Neuronal stem cell (in vitro differentiated cells): Measurements from ENCODE around the gene TSNAXIP1.
"Not testable (repeated sequence)": the region's sequence is repeated elsewhere in the genome, so short reads cannot be mapped to it uniquely, and the experiment has no call there.

Experiments
- DNase-seq: peaks from one replicate; pipeline ENCODE4 v3.0.0-alpha.2; 2013; ENCODE audit warnings: low spot score
- H2AFZ ChIP-seq: one replicate; pipeline ENCODE4 v1.6.1; 2013; ENCODE audit warnings: mild to moderate bottlenecking, low read length, inconsistent platforms
- H2AK5ac ChIP-seq: 2 replicates; pipeline ENCODE4 v1.6.1; 2013; ENCODE audit warnings: low read depth, mild to moderate bottlenecking, inconsistent platforms, low read length, moderate library complexity, mixed read lengths
- H2BK120ac ChIP-seq: 2 replicates; pipeline ENCODE4 v1.6.1; 2013; ENCODE audit warnings: low read depth, mild to moderate bottlenecking, inconsistent platforms, low read length, moderate library complexity, mixed read lengths
- H2BK12ac ChIP-seq: one replicate; pipeline ENCODE4 v1.6.1; 2013; ENCODE audit warnings: low read length, inconsistent platforms
- H2BK15ac ChIP-seq: 2 replicates; pipeline ENCODE4 v1.6.1; 2013; ENCODE audit warnings: mild to moderate bottlenecking, low read length, inconsistent platforms, mixed read lengths
- H2BK5ac ChIP-seq: one replicate; pipeline ENCODE4 v1.6.1; 2013; ENCODE audit warnings: inconsistent platforms, mild to moderate bottlenecking, low read length, moderate library complexity
- H3K14ac ChIP-seq: one replicate; pipeline ENCODE4 v1.6.1; 2013; ENCODE audit warnings: low read length, inconsistent platforms
- H3K18ac ChIP-seq: 2 replicates; pipeline ENCODE4 v1.6.1; 2013; ENCODE audit warnings: low read length, inconsistent platforms
- H3K23ac ChIP-seq: 2 replicates; pipeline ENCODE4 v1.6.1; 2013; ENCODE audit warnings: low read depth, mild to moderate bottlenecking, mixed read lengths, low read length, inconsistent platforms; ENCODE audit not compliant: poor library complexity
- H3K27ac ChIP-seq: replicated peaks from 3 replicates; pipeline ENCODE4 v1.5.1; 2013; ENCODE audit warnings: low read length, inconsistent platforms
- H3K27me3 ChIP-seq, 3 experiments: 2 replicates each; pipeline ENCODE4 v1.6.1; 2013; ENCODE audit warnings: low read length in 3 of 3, mild to moderate bottlenecking in 2 of 3, inconsistent platforms in 1 of 3, low read depth in 1 of 3, mixed read lengths in 1 of 3, moderate library complexity in 1 of 3; ENCODE audit not compliant: control insufficient read depth in 3 of 3, insufficient read depth in 3 of 3
- H3K36me3 ChIP-seq, 2 donors: replicated peaks in 1 of 2; 2 replicates each; pipeline ENCODE4 v1.6.1; 2013; ENCODE audit warnings: low read length in 2 of 2; ENCODE audit not compliant: control insufficient read depth in 2 of 2, insufficient read depth in 2 of 2
- H3K4ac ChIP-seq: 2 replicates; pipeline ENCODE4 v1.6.1; 2013; ENCODE audit warnings: inconsistent platforms, mild to moderate bottlenecking, low read length, moderate library complexity
- H3K4me1 ChIP-seq, 2 donors: 1 replicate in 1 of 2; 2 replicates in 1 of 2; pipeline ENCODE4 v1.6.1; 2013; ENCODE audit warnings: low read length in 2 of 2, low read depth in 1 of 2; ENCODE audit not compliant: control insufficient read depth in 2 of 2, insufficient read depth in 1 of 2
- H3K4me2 ChIP-seq: one replicate; pipeline ENCODE4 v1.6.1; 2013; ENCODE audit warnings: mild to moderate bottlenecking, low read length, inconsistent platforms; ENCODE audit not compliant: insufficient read depth, poor library complexity, severe bottlenecking
- H3K4me3 ChIP-seq, 2 donors: 2 replicates each; pipeline ENCODE4 v1.5.1; 2013; ENCODE audit warnings: low read length in 2 of 2, mild to moderate bottlenecking in 2 of 2, inconsistent platforms in 1 of 2, moderate library complexity in 1 of 2
- H3K79me1 ChIP-seq: one replicate; pipeline ENCODE4 v1.6.1; 2013; ENCODE audit warnings: low read depth, mild to moderate bottlenecking, inconsistent platforms, low read length, moderate library complexity
- H3K9ac ChIP-seq: one replicate; pipeline ENCODE4 v1.6.1; 2013; ENCODE audit warnings: mild to moderate bottlenecking, low read depth, low read length, inconsistent platforms; ENCODE audit not compliant: poor library complexity
- H3K9me3 ChIP-seq, 2 donors: replicated peaks in 1 of 2; 2 replicates each; pipeline versions ENCODE3 to v1.6.1; 2013; ENCODE audit warnings: low read length in 2 of 2, mild to moderate bottlenecking in 2 of 2, inconsistent platforms in 1 of 2, low read depth in 1 of 2, mixed read lengths in 1 of 2, moderate library complexity in 1 of 2; ENCODE audit not compliant: control insufficient read depth in 2 of 2, insufficient read depth in 1 of 2
- H4K8ac ChIP-seq: one replicate; pipeline ENCODE4 v1.6.1; 2013; ENCODE audit warnings: low read depth, mild to moderate bottlenecking, inconsistent platforms, low read length, moderate library complexity
- H4K91ac ChIP-seq: one replicate; pipeline ENCODE4 v1.6.1; 2013; ENCODE audit warnings: low read length, low read depth, mild to moderate bottlenecking, inconsistent platforms; ENCODE audit not compliant: poor library complexity
- WGBS, 2 donors: extraction: QIAGEN DNeasy Blood & Tissue Kit; methylation state at CpG; one replicate each; pipeline ENCODE4 v1.1.7; 2013; ENCODE audit warnings: missing lambda C conversion rate in 2 of 2, mixed read lengths in 1 of 2; ENCODE audit not compliant: insufficient read length in 2 of 2, insufficient replicate concordance in 1 of 2; ENCODE audit errors: extremely low coverage in 2 of 2; 5-methylcytosine and 5-hydroxymethylcytosine counted together

Gene TSNAXIP1

DNA sequence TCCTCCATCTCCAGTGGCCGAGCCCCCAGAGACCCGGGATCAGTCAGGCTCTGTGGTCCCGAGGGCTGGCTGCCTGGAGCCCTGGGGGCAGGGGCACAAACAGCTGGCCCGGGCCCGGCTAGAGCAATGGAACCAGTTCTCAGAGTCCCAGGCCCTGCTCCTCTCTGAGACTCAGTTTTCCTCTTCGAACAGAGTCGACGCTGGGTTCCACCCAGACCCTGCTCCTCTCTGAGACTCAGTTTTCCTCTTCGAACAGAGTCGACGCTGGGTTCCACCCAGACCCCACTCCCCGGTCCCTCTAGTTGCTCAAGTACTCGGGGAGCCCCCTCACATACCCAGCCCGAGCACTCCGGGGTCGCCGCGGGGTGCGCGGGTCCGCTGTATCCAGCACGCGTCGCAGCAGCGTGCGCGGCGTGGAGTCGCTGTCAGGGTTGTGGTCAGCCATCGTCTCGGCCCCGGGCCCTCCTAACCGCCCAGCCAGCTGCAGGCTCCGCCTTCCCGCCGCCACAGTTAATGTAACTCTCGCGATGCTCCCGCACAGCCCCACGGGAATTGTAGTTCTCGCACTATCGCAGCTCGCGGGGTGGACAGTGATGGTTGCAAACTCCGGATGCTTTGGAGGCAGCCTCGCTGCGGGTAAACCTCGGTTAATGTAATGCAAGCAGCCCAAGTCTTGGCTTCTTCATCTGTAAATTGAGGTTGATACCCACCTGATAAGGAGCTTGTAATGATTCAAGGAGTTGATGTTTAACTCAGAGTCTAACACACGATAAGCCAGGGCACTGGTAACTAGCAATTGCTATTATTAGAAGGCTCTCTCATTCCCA lies 26.9 kb downstream of the TSNAXIP1 start:
- no peaks in the 10 kb centered on the region for H3K27me3 ChIP-seq
- H3K27ac ChIP-seq = no peak overlapping the region
- peak overlapping the region; percentile 54 for H3K18ac ChIP-seq
- H3K4me1 ChIP-seq = peaks cover 6 to 8% of the 10 kb centered on the region in 2 donors
- peak overlapping the region; percentile 82 for H2AFZ ChIP-seq
- H3K4me3 ChIP-seq = peak overlapping the region; percentile 88 to 93
- H4K8ac ChIP-seq = no peak overlapping the region
- no peaks in the 10 kb centered on the region for H3K9me3 ChIP-seq
- peak; percentile 90 for DNase-seq
- H3K4me2 ChIP-seq = peak overlapping the region; percentile 94
- no peak overlapping the region for H2AK5ac ChIP-seq
- no peak overlapping the region for H3K14ac ChIP-seq
- H4K91ac ChIP-seq = no peak overlapping the region
- H2BK120ac ChIP-seq = no peak overlapping the region
- H3K36me3 ChIP-seq = peaks cover 29 to 39% of the 10 kb centered on the region in 2 donors
- no peak overlapping the region for H2BK12ac ChIP-seq
- H3K23ac ChIP-seq = peak overlapping the region; percentile 59
- no peak overlapping the region for H2BK15ac ChIP-seq
- no peak overlapping the region for H3K4ac ChIP-seq
- peaks cover 3% of the 10 kb centered on the region for H3K79me1 ChIP-seq
- H3K9ac ChIP-seq = peak overlapping the region; percentile 81
- no peak overlapping the region for H2BK5ac ChIP-seq
- WGBS, 2 donors = no CpG with 5 or more reads among the region's 49 CpGs

DNA sequence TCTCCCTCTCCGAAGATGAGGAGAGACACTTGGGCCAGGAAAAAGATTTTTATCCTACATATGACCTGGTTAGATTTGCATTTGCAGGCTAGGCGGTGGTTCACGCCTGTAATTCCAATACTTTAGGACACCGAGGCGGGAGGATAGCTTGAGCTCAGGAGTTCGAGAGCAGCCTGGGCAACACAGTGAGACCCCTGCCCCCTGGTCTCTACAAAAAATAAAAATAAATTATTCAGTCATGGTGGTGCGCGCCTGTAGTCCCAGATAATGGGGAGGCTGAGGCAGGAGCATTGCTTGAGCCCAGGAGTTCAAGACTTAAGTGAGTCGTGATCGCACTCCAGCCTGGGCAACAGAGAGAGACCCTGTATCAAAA lies 27.5 kb downstream of the TSNAXIP1 start:
- Histone ChIP-seq H4K91ac (no peak overlapping the region), H3K23ac (no peak overlapping the region), H3K9me3 (no peaks in the 10 kb centered on the region), H2AK5ac (no peak overlapping the region), H2BK12ac (no peak overlapping the region), H2BK5ac (no peak overlapping the region), H3K4me1 (peaks cover 6 to 8% of the 10 kb centered on the region in 2 donors), H2BK15ac (no peak overlapping the region), H3K79me1 (peaks cover 3% of the 10 kb centered on the region), H3K4me3 (peak overlapping the region in 1 of 2 donors; percentile 93), H3K4me2 (no peak overlapping the region), H3K36me3 (peaks cover 27 to 33% of the 10 kb centered on the region in 2 donors), H3K4ac (no peak overlapping the region), H4K8ac (no peak overlapping the region), H2AFZ (peak overlapping the region; percentile 82), H3K27ac (no peak overlapping the region), H2BK120ac (no peak overlapping the region), H3K18ac (no peak overlapping the region), H3K9ac (no peak overlapping the region), H3K14ac (no peak overlapping the region), H3K27me3 (no peaks in the 10 kb centered on the region)
- WGBS, 2 donors = no CpG with 5 or more reads among the region's 10 CpGs
- DNase-seq = no peak

DNA sequence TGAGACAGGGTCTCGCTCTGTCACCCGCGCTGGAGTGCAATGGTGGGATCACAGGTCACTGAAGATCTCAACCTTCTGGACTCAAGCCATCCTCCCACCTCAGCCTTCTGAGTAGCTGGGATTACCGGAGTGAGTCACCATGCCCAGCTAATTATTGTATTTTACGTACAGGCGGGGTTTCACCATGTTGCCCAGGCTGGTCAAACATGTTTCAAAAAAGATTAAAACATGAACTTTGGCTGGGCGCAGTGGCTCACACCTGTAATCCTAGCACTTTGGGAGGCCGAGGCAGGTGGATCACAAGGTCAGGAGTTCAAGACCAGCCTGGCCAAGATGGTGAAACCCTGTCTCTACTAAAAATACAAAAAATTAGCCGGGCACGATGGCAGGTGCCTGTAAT lies 30.5 kb downstream of the TSNAXIP1 start:
- not testable (repeated sequence) for H2AFZ ChIP-seq, H2BK120ac ChIP-seq, H4K91ac ChIP-seq, H3K27ac ChIP-seq, H3K18ac ChIP-seq, H3K14ac ChIP-seq, H2BK15ac ChIP-seq, H3K27me3 ChIP-seq, H2BK12ac ChIP-seq, H3K4ac ChIP-seq, H3K36me3 ChIP-seq, H3K4me2 ChIP-seq, DNase-seq, H3K4me1 ChIP-seq, H2AK5ac ChIP-seq, H2BK5ac ChIP-seq, H3K4me3 ChIP-seq, H3K9me3 ChIP-seq, H3K79me1 ChIP-seq, H3K23ac ChIP-seq, H4K8ac ChIP-seq, H3K9ac ChIP-seq
- no CpG with 5 or more reads among the region's 10 CpGs for WGBS, 2 donors

DNA sequence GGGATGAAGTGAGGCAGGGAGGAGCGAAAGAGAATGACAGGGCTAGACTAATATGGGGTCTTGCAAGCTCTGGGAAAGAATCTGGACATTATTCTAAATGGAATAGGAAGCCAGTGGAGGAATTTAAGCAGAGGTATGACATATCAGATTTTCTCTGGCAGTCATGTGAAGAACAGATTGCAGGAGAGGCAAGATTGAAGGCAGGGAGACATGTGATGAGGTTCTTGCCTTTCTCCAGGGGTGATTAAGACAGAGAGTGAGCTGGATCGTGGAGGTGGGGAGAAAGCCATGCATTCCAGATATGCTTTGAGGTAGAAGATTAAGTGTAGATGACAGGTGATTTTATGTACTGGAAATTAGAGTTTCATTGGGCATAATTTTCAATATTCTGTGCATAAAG lies 31.1 kb downstream of the TSNAXIP1 start:
- no CpG with 5 or more reads among the region's 2 CpGs for WGBS, 2 donors
- no peaks in the 10 kb centered on the region for H3K36me3 ChIP-seq
- no peak overlapping the region for H4K91ac ChIP-seq
- H3K79me1 ChIP-seq = peaks cover 5% of the 10 kb centered on the region
- no peak overlapping the region for H2AFZ ChIP-seq
- H2AK5ac ChIP-seq = no peak overlapping the region
- H3K14ac ChIP-seq = no peak overlapping the region
- H3K4ac ChIP-seq = no peak overlapping the region
- no peak overlapping the region for H3K4me2 ChIP-seq
- H3K27me3 ChIP-seq = no peaks in the 10 kb centered on the region
- H2BK15ac ChIP-seq = no peak overlapping the region
- no peak overlapping the region for H2BK12ac ChIP-seq
- H3K23ac ChIP-seq = no peak overlapping the region
- no peaks in the 10 kb centered on the region for H3K9me3 ChIP-seq
- peaks cover 4% of the 10 kb centered on the region in 2 donors for H3K4me1 ChIP-seq
- no peak overlapping the region for H4K8ac ChIP-seq
- H3K18ac ChIP-seq = no peak overlapping the region
- H2BK120ac ChIP-seq = no peak overlapping the region
- H3K27ac ChIP-seq = no peak overlapping the region
- H2BK5ac ChIP-seq = no peak overlapping the region
- no peak overlapping the region for H3K9ac ChIP-seq
- DNase-seq = no peak
- no peak overlapping the region for H3K4me3 ChIP-seq
